ENCODE data around the gene HDAC9.

- no peak for TF ChIP-seq EZH2 (IDR thresholded peaks at IDR 0.05; ENCODE audit: borderline replicate concordance, low read depth, low read length, severe bottlenecking)
- no peak for TF ChIP-seq CTCF (IDR thresholded peaks at IDR 0.05; ENCODE audit: borderline replicate concordance, extremely low read depth, low read length, poor library complexity, severe bottlenecking)
Observed at GRCh38 chr7:18671176-18671575, 175.6 kb downstream of the HDAC9 start.

Data from DND-41 (cell line).